ENCODE results near the gene KIF5C. TPM values are rescaled to one million over a fixed set of nuclear protein-coding genes. Genes with fewer than 3 reads are reported as not detected.

The KIF5C gene
- total RNA-seq, 1 donor from 2014 or later, result 0.47 TPM

GRCh38 chr2:149028891-149029290 lies 153.9 kb downstream of the KIF5C start:
- Histone ChIP-seq H3K36me3 (no peaks in the 10 kb centered on the region), H3K4me3 (no peak overlapping the region), H3K27me3 (ENCODE audit: low read depth) (peaks cover 66% of the 10 kb centered on the region), H3K4me1 (no peaks in the 10 kb centered on the region), H3K27ac (replicated peaks) (no peak overlapping the region), H3K9me3 (replicated peaks) (no peaks in the 10 kb centered on the region)
- no peak for DNase-seq
- no peak for TF ChIP-seq CTCF (IDR thresholded peaks at IDR 0.05; ENCODE audit: borderline replicate concordance)
- intact Hi-C loops (cut with micrococcal nuclease), result no loop called here

- DNase-seq, result no peak
- Histone ChIP-seq H3K27ac (replicated peaks) (no peak overlapping the region), H3K9me3 (replicated peaks) (no peaks in the 10 kb centered on the region), H3K36me3 (no peaks in the 10 kb centered on the region), H3K4me3 (no peak overlapping the region), H3K4me1 (no peaks in the 10 kb centered on the region), H3K27me3 (ENCODE audit: low read depth) (peaks cover 72% of the 10 kb centered on the region)
- TF ChIP-seq CTCF (IDR thresholded peaks at IDR 0.05; ENCODE audit: borderline replicate concordance), result no peak
- intact Hi-C loops (cut with micrococcal nuclease), result no loop called here
Observed at GRCh38 chr2:149029307-149029965, 154.4 kb downstream of the KIF5C start.

GRCh38 chr2:149031396-149031795 lies 156.4 kb downstream of the KIF5C start:
- H3K9me3 ChIP-seq (replicated peaks), result no peaks in the 10 kb centered on the region
- H3K4me1 ChIP-seq, result no peaks in the 10 kb centered on the region
- DNase-seq, result no peak
- TF ChIP-seq CTCF (IDR thresholded peaks at IDR 0.05; ENCODE audit: borderline replicate concordance), result no peak
- peaks cover 85% of the 10 kb centered on the region for H3K27me3 ChIP-seq (ENCODE audit: low read depth)
- H3K27ac ChIP-seq (replicated peaks), result no peak overlapping the region
- H3K36me3 ChIP-seq, result no peaks in the 10 kb centered on the region
- H3K4me3 ChIP-seq, result no peak overlapping the region
- intact Hi-C loops (cut with micrococcal nuclease), result no loop called here

- H3K27me3 ChIP-seq (ENCODE audit: low read depth), result peaks cover 88% of the 10 kb centered on the region
- no peak overlapping the region for H3K4me3 ChIP-seq
- no peak for TF ChIP-seq CTCF (IDR thresholded peaks at IDR 0.05; ENCODE audit: borderline replicate concordance)
- H3K36me3 ChIP-seq, result no peaks in the 10 kb centered on the region
- intact Hi-C loops (cut with micrococcal nuclease), result no loop called here
- H3K4me1 ChIP-seq, result no peaks in the 10 kb centered on the region
- no peaks in the 10 kb centered on the region for H3K9me3 ChIP-seq (replicated peaks)
- no peak overlapping the region for H3K27ac ChIP-seq (replicated peaks)
- no peak for DNase-seq
Observed at GRCh38 chr2:149033716-149034115, 158.7 kb downstream of the KIF5C start.

- Histone ChIP-seq H3K27ac (replicated peaks) (no peak overlapping the region), H3K27me3 (ENCODE audit: low read depth) (peaks cover 88% of the 10 kb centered on the region), H3K9me3 (replicated peaks) (no peaks in the 10 kb centered on the region), H3K4me1 (no peaks in the 10 kb centered on the region), H3K36me3 (no peaks in the 10 kb centered on the region), H3K4me3 (no peak overlapping the region)
- intact Hi-C loops (cut with micrococcal nuclease), result no loop called here
- no peak for DNase-seq
- TF ChIP-seq CTCF (IDR thresholded peaks at IDR 0.05; ENCODE audit: borderline replicate concordance), result no peak
Observed at GRCh38 chr2:149034406-149034805, 159.4 kb downstream of the KIF5C start.

Data from left ventricle myocardium inferior (tissue), 1 donor.